H1 (cell line): ENCODE measurements around the gene PHETA1. TPM values are rescaled to one million over a fixed set of nuclear protein-coding genes. Genes with fewer than 3 reads are reported as not detected.

Experiments
- CTCF ChIA-PET: fragments of 300-600 bp; sonication (Branson Sonifier 250); formaldehyde crosslinking; loops from one replicate; lab custom pipeline; 2021; ENCODE audit not compliant: partially characterized antibody; lab: Charles Lee
- POLR2A ChIA-PET: fragments of 300-600 bp; sonication (Branson Sonifier 250); formaldehyde crosslinking; loops from one replicate; lab custom pipeline; 2021; ENCODE audit warnings: inconsistent platforms; ENCODE audit not compliant: partially characterized antibody; lab: Charles Lee
- DNase-seq, 2 experiments: peaks; one replicate each; pipeline versions ENCODE4 v3.0.0 to v3.0.0-alpha.2; 2010 to 2022; ENCODE audit warnings: low spot score in 2 of 2, low read depth in 1 of 2, mixed read lengths in 1 of 2
- FAIRE-seq: peaks from 2 replicates; lab custom pipeline; 2011; peaks lifted over from hg19 to GRCh38; lab: Jason Lieb, UNC
- H2AFZ ChIP-seq: 2 replicates; pipeline ENCODE4 v1.8.1; 2012; ENCODE audit warnings: low read length, inconsistent platforms
- H2AK5ac ChIP-seq: 2 replicates; pipeline ENCODE4 v1.6.1; 2013; ENCODE audit warnings: low read depth, low read length
- H2BK120ac ChIP-seq: replicated peaks from 2 replicates; pipeline ENCODE3; 2013; ENCODE audit warnings: low read depth, low read length, inconsistent platforms
- H2BK12ac ChIP-seq: 2 replicates; pipeline ENCODE4 v1.6.1; 2013; ENCODE audit warnings: low read depth, low read length
- H2BK15ac ChIP-seq: 2 replicates; pipeline ENCODE4 v1.6.1; 2013; ENCODE audit warnings: low read length
- H2BK20ac ChIP-seq: 2 replicates; pipeline ENCODE4 v1.6.1; 2013; ENCODE audit warnings: low read length
- H2BK5ac ChIP-seq: 2 replicates; pipeline ENCODE4 v1.6.1; 2013; ENCODE audit warnings: low read depth, low read length
- H3K14ac ChIP-seq: 2 replicates; pipeline ENCODE4 v1.6.1; 2013; ENCODE audit warnings: inconsistent platforms; ENCODE audit not compliant: insufficient read length
- H3K18ac ChIP-seq: 2 replicates; pipeline ENCODE4 v1.6.1; 2013; ENCODE audit warnings: low read length; ENCODE audit errors: extremely low read depth
- H3K23ac ChIP-seq: 2 replicates; pipeline ENCODE4 v1.6.1; 2013; ENCODE audit warnings: inconsistent platforms; ENCODE audit not compliant: insufficient read length
- H3K23me2 ChIP-seq: 2 replicates; pipeline ENCODE4 v1.6.1; 2013; ENCODE audit warnings: low read depth, low read length
- H3K27ac ChIP-seq: 2 replicates; pipeline ENCODE4 v1.6.1; 2011; ENCODE audit warnings: low read depth, low read length, inconsistent platforms
- H3K27me3 ChIP-seq, 4 experiments: replicated peaks in 1 of 4; 1 replicate in 1 of 4; 2 replicates in 3 of 4; pipeline versions ENCODE4 v1.6.1 to v1.8.1; 2011 to 2013; ENCODE audit warnings: low read length in 3 of 4, mild to moderate bottlenecking in 3 of 4, inconsistent platforms in 2 of 4, mixed read lengths in 2 of 4, moderate library complexity in 1 of 4; ENCODE audit not compliant: control insufficient read depth in 3 of 4, insufficient read depth in 3 of 4; ENCODE audit errors: extremely low read depth in 1 of 4
- H3K36me3 ChIP-seq, 4 experiments: 2 replicates each; pipeline versions ENCODE4 v1.6.1 to v1.8.1; 2011 to 2013; ENCODE audit warnings: mild to moderate bottlenecking in 4 of 4, low read length in 3 of 4, moderate library complexity in 2 of 4, control low read depth in 1 of 4, inconsistent platforms in 1 of 4; ENCODE audit not compliant: insufficient read depth in 4 of 4, control insufficient read depth in 2 of 4
- H3K4ac ChIP-seq: replicated peaks from 2 replicates; pipeline ENCODE3; 2013; ENCODE audit warnings: low read length, low read depth, mixed read lengths, inconsistent platforms; ENCODE audit not compliant: insufficient read length
- H3K4me1 ChIP-seq, 4 experiments: replicated peaks in 1 of 4; 1 replicate in 1 of 4; 2 replicates in 3 of 4; pipeline versions ENCODE4 v1.6.1 to v1.8.1; 2011 to 2013; ENCODE audit warnings: low read length in 3 of 4, inconsistent platforms in 2 of 4, mixed read lengths in 1 of 4; ENCODE audit not compliant: insufficient read depth in 4 of 4, control insufficient read depth in 3 of 4
- H3K4me2 ChIP-seq, 2 experiments: 2 replicates each; pipeline versions ENCODE4 v1.6.1 to v1.8.1; 2011 to 2013; ENCODE audit warnings: low read depth in 2 of 2, low read length in 2 of 2, control low read depth in 1 of 2, inconsistent platforms in 1 of 2, mild to moderate bottlenecking in 1 of 2; ENCODE audit not compliant: insufficient read depth in 1 of 2
- H3K4me3 ChIP-seq, 4 experiments: fragments of 200-600, 300-600 bp in 1 of 4; sonication (generic), shearing (Covaris generic), sonication (Bioruptor Twin) in 1 of 4; 2 replicates each; pipeline versions ENCODE4 v1.5.1 to v1.8.1; 2011 to 2016; ENCODE audit warnings: low read length in 4 of 4, low read depth in 3 of 4, control low read depth in 2 of 4, inconsistent platforms in 2 of 4, mild to moderate bottlenecking in 2 of 4, mixed read lengths in 1 of 4, moderate library complexity in 1 of 4; ENCODE audit not compliant: insufficient read depth in 2 of 4; ENCODE audit errors: extremely low read depth in 1 of 4
- H3K56ac ChIP-seq: replicated peaks from 2 replicates; pipeline ENCODE3; 2013; ENCODE audit warnings: low read depth, mild to moderate bottlenecking, mixed read lengths, low read length, inconsistent platforms; ENCODE audit not compliant: insufficient read length
- H3K79me1 ChIP-seq: 2 replicates; pipeline ENCODE4 v1.6.1; 2013; ENCODE audit warnings: low read depth, low read length, control low read depth
- H3K79me2 ChIP-seq, 2 experiments: 2 replicates each; pipeline versions ENCODE4 v1.6.1 to v1.8.1; 2012 to 2013; ENCODE audit warnings: low read length in 2 of 2, mild to moderate bottlenecking in 2 of 2, inconsistent platforms in 1 of 2; ENCODE audit not compliant: insufficient read depth in 2 of 2, control insufficient read depth in 1 of 2
- H3K9ac ChIP-seq, 4 experiments: replicated peaks in 1 of 4; 1 replicate in 1 of 4; 2 replicates in 3 of 4; pipeline versions ENCODE4 v1.6.1 to v1.8.1; 2011 to 2013; ENCODE audit warnings: low read depth in 3 of 4, low read length in 3 of 4, control low read depth in 2 of 4, mild to moderate bottlenecking in 2 of 4, moderate library complexity in 2 of 4, inconsistent platforms in 1 of 4; ENCODE audit errors: extremely low read depth in 1 of 4
- H3K9me3 ChIP-seq, 2 experiments: 2 replicates each; pipeline versions ENCODE4 v1.6.1 to v1.8.1; 2012 to 2013; ENCODE audit warnings: mild to moderate bottlenecking in 2 of 2, moderate library complexity in 2 of 2, control low read depth in 1 of 2, inconsistent platforms in 1 of 2, low read depth in 1 of 2, low read length in 1 of 2, mixed read lengths in 1 of 2; ENCODE audit not compliant: insufficient read depth in 2 of 2
- H4K20me1 ChIP-seq, 2 experiments: replicated peaks in 1 of 2; 2 replicates each; pipeline versions ENCODE3 to v1.8.1; 2011 to 2013; ENCODE audit warnings: inconsistent platforms in 2 of 2, low read length in 2 of 2, mild to moderate bottlenecking in 1 of 2; ENCODE audit not compliant: insufficient read depth in 2 of 2, control insufficient read depth in 1 of 2
- H4K5ac ChIP-seq: 2 replicates; pipeline ENCODE4 v1.6.1; 2013; ENCODE audit warnings: low read length, low read depth, mixed read lengths, inconsistent platforms; ENCODE audit not compliant: insufficient read length
- H4K8ac ChIP-seq: 2 replicates; pipeline ENCODE4 v1.8.0; 2013; ENCODE audit warnings: mild to moderate bottlenecking, moderate library complexity, low read length, inconsistent platforms; ENCODE audit not compliant: insufficient read depth; ENCODE audit errors: extremely low read depth
- H4K91ac ChIP-seq: replicated peaks from 2 replicates; pipeline ENCODE3; 2013; ENCODE audit warnings: low read length, mixed read lengths, inconsistent platforms; ENCODE audit not compliant: insufficient read length
- ATF3 ChIP-seq: IDR thresholded peaks from 2 replicates; pipeline ENCODE4 v1.6.1; 2011; ENCODE audit warnings: low read depth, mild to moderate bottlenecking, low read length; ENCODE audit not compliant: insufficient read depth
- BRCA1 ChIP-seq: IDR thresholded peaks from 2 replicates; pipeline ENCODE4 v1.6.1; 2012; ENCODE audit warnings: low read depth, low read length, improper control_type of control experiment
- CEBPB ChIP-seq: IDR thresholded peaks from 2 replicates; pipeline ENCODE4 v1.6.1; 2012; ENCODE audit warnings: low read depth, low read length
- JUND ChIP-seq: IDR thresholded peaks from 2 replicates; pipeline ENCODE4 v1.6.1; 2011; ENCODE audit warnings: mild to moderate bottlenecking, improper control_type of control experiment, low read length
- KDM4A ChIP-seq: IDR thresholded peaks from one replicate; pipeline ENCODE4 v1.7.1; 2012; ENCODE audit warnings: low read depth, mild to moderate bottlenecking, moderate library complexity, low read length, inconsistent platforms; ENCODE audit not compliant: severe bottlenecking
- KDM5A ChIP-seq: fragments of 200-600 bp; IDR thresholded peaks from 2 replicates; pipeline ENCODE4 v1.7.1; 2012; ENCODE audit warnings: mild to moderate bottlenecking, low read length, inconsistent platforms, mixed read lengths
- NANOG ChIP-seq: IDR thresholded peaks from 2 replicates; pipeline ENCODE4 v1.6.1; 2011; ENCODE audit warnings: low read length, low read depth, mild to moderate bottlenecking, inconsistent platforms; ENCODE audit not compliant: insufficient read depth, poor library complexity, severe bottlenecking
- RAD21 ChIP-seq, 2 experiments: IDR thresholded peaks in 1 of 2; conservative IDR thresholded peaks in 1 of 2; 2 replicates each; pipeline ENCODE4 v1.6.1; 2011; ENCODE audit warnings: low read depth in 2 of 2, low read length in 2 of 2, improper control_type of control experiment in 1 of 2, inconsistent platforms in 1 of 2, mild to moderate bottlenecking in 1 of 2, moderate library complexity in 1 of 2
- RFX5 ChIP-seq: IDR thresholded peaks from 2 replicates; pipeline ENCODE4 v1.6.1; 2011; ENCODE audit warnings: low read depth, low read length, improper control_type of control experiment, borderline replicate concordance
- RNF2 ChIP-seq: fragments of 200-900, 300-1000 bp; sonication (generic); IDR thresholded peaks from 2 replicates; pipeline ENCODE4 v1.7.1; 2016; ENCODE audit warnings: borderline replicate concordance, low read depth, mild to moderate bottlenecking, antibody characterized with exemption, low read length; ENCODE audit not compliant: poor library complexity, severe bottlenecking; ENCODE audit errors: missing control alignments
- TCF12 ChIP-seq: IDR thresholded peaks from 2 replicates; pipeline ENCODE4 v1.6.1; 2011; ENCODE audit warnings: low read depth, mild to moderate bottlenecking, low read length
- WGBS, 2 experiments: shearing (Covaris generic) in 1 of 2; methylation state at CpG; one replicate each; pipeline versions ENCODE4 v1.1.6 to v1.1.7; 2013 to 2015; ENCODE audit warnings: low lambda C conversion rate in 2 of 2, mixed read lengths in 2 of 2, inconsistent platforms in 1 of 2, low coverage in 1 of 2, missing lambda C conversion rate in 1 of 2; ENCODE audit not compliant: insufficient replicate concordance in 2 of 2, insufficient coverage in 1 of 2, insufficient read length in 1 of 2; ENCODE audit errors: extremely low coverage in 1 of 2, missing lambda C conversion rate in 1 of 2; 5-methylcytosine and 5-hydroxymethylcytosine counted together
- polyA plus RNA-seq, 7 experiments: library from polyadenylated mRNA; depleted of rRNA in 3 of 7; stranded (reverse) in 5 of 7; unstranded in 2 of 7; fragments of >200 nt in 5 of 7; fragments of 200-250 nt in 2 of 7; gene quantifications; 1 replicate in 5 of 7; 2 replicates in 1 of 7; 4 replicates in 1 of 7; pipeline versions ENCODE4 v1.2.1 to v1.2.3, GENCODE V29; 2011 to 2013; ENCODE audit warnings: missing spikeins in 2 of 7, mixed read lengths in 2 of 7
- total RNA-seq: library from RNA; stranded (reverse); fragmentation: NEBNext Ultra II Directional; extraction: Animal tissue kit (Norgen Biotek cat#: 25700); gene quantifications from 2 replicates; pipeline ENCODE4 v1.2.1, GENCODE V29; 2021

Gene PHETA1
- total and polyA plus RNA-seq, 2 of the 8 experiments (the other 6 are each of a cell fraction or from before 2014, with no cell fraction given), result 5.2 to 12.3 TPM

- H3K4me2 ChIP-seq, result no peak overlapping the region
- no peak overlapping the region for H3K9ac ChIP-seq
- H2BK20ac ChIP-seq, result no peak overlapping the region
- H3K23ac ChIP-seq, result no peak overlapping the region
- DNase-seq (no peak), FAIRE-seq (no peak)
- H2AFZ ChIP-seq, result no peak overlapping the region
- no peak overlapping the region for H3K4ac ChIP-seq
- no peak overlapping the region for H3K4me3 ChIP-seq
- 0 out of 2 replicates have a peak overlapping the region, but pooled peaks have one; percentile 4 for H4K8ac ChIP-seq
- no peak overlapping the region for H4K91ac ChIP-seq
- H2BK5ac ChIP-seq, result no peak overlapping the region
- H3K14ac ChIP-seq, result no peak overlapping the region
- H2BK15ac ChIP-seq, result no peak overlapping the region
- H3K18ac ChIP-seq, result no peak overlapping the region
- no peaks in the 10 kb centered on the region for H3K27me3 ChIP-seq
- peaks cover 0 to 3% (median 0%) of the 10 kb centered on the region in 4 experiments; a peak in 3 of 8 replicates for H3K36me3 ChIP-seq
- no peaks in the 10 kb centered on the region; the same call in 1 of the 2 replicates for H3K23me2 ChIP-seq
- no peaks in the 10 kb centered on the region for H3K4me1 ChIP-seq
- WGBS, 2 experiments, result 90% methylated on average over 13 of the region's 13 CpGs; no CpG with 5 or more reads in 1 of the 2 experiments
- ChIA-PET POLR2A (interaction anchor here (2.0 to 3.5 kb wide), 2 partner anchors 8 to 43 kb away, joined by 5 to 27 read pairs; partner anchors contain the start of gene PHETA1), CTCF (interaction anchor here (1.3 to 2.5 kb wide), 3 partner anchors 8 to 63 kb away, joined by 3 to 11 read pairs (median 6); partner anchors contain the start of gene PHETA1)
- no peak overlapping the region for H4K5ac ChIP-seq
- no peaks in the 10 kb centered on the region for H3K79me2 ChIP-seq
- no peak overlapping the region for H3K27ac ChIP-seq
- no peak overlapping the region for H3K56ac ChIP-seq
- no peak overlapping the region for H2BK12ac ChIP-seq
- TF ChIP-seq JUND, result no peak
- TF ChIP-seq CEBPB, result no peak
- no peak for TF ChIP-seq NANOG
- no peak for TF ChIP-seq BRCA1
- no peak for TF ChIP-seq RNF2
- TF ChIP-seq RFX5, result no peak
- TF ChIP-seq KDM4A, result no peak
- TF ChIP-seq KDM5A, result no peak
- no peak for TF ChIP-seq TCF12
- no peak for TF ChIP-seq ATF3
- no peak for TF ChIP-seq RAD21 (IDR thresholded peaks at IDR 0.05 in 1 of 2, conservative IDR thresholded peaks at IDR 0.05 in 1 of 2; ENCODE audit: low read depth in 2 of 2, low read length in 2 of 2)
- no peaks in the 10 kb centered on the region for H4K20me1 ChIP-seq
- H2AK5ac ChIP-seq, result no peak overlapping the region
- no peaks in the 10 kb centered on the region for H3K79me1 ChIP-seq
- no peak overlapping the region for H2BK120ac ChIP-seq
- H3K9me3 ChIP-seq, result no peaks in the 10 kb centered on the region
Observed at GRCh38 chr12:111361073-111361716, 7.7 kb downstream of the PHETA1 start.
